ENCODE data around the gene PRRG1. TPM values are rescaled to one million over a fixed set of nuclear protein-coding genes. Genes with fewer than 3 reads are reported as not detected.
"Not testable (repeated sequence)": the region's sequence is repeated elsewhere in the genome, so short reads cannot be mapped to it uniquely, and the experiment has no call there.

The PRRG1 gene
- total RNA-seq, 4 donors from 2014 or later, result 10.9 to 21.8 (median 18.2) TPM

- no peak for TF ChIP-seq CTCF (IDR thresholded peaks at IDR 0.05)
- DNase-seq (ENCODE audit: low spot score) (no peak), ATAC-seq (ENCODE audit: low FRiP score) (no peak)
Measured at GRCh38 chrX:37437160-37437559, 88.0 kb downstream of the PRRG1 start.

DNA sequence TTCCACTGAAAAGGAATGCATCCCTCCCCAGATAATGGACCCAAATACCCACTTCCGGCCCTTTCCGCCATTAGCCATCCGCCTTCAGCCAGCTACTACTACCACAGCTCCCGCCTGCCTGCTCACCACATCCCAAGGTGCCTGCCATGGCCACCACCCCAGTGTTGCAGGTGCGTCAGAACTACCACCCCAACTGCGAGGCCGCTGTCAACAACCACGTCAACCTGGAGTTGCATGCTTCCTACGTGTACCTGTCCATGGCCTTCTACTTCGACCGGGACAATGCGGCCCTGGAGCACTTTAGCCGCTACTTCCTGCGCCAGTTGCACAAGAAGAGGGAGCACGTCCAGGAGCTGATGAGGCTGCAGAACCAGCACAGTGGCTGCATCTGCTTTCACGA, 92.2 kb downstream of the PRRG1 start:
- DNase-seq (ENCODE audit: low spot score) (no peak), ATAC-seq (ENCODE audit: low FRiP score) (no peak)
- TF ChIP-seq CTCF (IDR thresholded peaks at IDR 0.05), result no peak

DNA sequence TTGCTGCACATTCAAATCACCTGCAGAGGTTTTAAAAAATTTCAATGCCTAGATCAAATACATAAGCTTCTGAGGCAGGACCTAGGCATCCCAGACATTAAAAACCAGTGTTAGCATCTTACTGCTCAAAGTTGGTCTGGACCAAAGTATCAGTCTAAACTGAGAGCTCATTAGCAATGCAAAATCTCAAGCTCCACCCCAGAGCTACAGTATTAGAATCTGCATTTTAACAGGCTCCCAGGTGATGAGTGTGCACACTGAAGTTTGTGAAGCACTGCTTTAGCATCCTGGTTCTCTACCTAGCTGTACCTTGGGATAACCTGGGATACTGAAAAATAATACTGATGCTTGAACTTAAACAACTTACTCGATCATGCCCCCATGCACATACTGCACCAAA, 96.0 kb downstream of the PRRG1 start:
- DNase-seq (ENCODE audit: low spot score), result no peak
- no peak for ATAC-seq (ENCODE audit: low FRiP score)
- no peak for TF ChIP-seq CTCF (IDR thresholded peaks at IDR 0.05)

- TF ChIP-seq CTCF (IDR thresholded peaks at IDR 0.05), result no peak
- no peak for ATAC-seq (ENCODE audit: low FRiP score)
- no peak for DNase-seq (ENCODE audit: low spot score)
Measured at GRCh38 chrX:37453821-37454220, 104.7 kb downstream of the PRRG1 start.

DNA sequence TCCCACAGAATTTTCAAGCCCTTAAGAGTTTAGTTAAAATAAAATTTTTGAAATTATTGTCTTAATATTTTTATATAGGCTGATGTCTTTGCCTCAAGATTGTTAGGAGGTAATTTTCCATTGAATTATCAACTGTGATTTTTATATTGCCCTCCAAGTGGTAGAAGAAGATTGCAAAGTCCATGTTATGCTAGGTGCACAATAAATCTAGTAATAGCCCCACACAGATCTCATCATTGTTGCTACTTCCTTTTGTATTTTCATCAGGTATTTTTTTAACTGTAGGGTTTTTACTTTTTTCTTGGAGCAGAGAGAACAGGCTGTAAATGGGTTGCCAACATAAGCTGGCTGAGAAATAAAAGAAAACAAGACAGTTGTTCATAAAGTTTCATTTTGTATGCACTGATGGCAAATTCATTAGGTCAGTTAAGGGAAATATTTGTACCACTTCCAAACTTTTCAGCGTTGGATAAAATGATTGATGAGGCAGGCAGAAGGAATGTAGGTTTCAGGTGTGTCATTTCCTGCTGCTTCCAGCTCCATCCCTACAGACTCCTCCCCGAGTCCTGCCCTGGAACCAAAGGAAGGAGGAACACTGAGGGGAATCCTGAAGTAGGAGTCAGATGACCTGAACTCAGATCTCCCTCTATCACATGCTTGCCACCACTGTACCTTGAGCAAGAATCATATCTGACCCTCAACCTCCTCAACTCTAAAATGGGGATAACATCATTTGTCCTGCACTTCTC, 105.5 kb downstream of the PRRG1 start:
- TF ChIP-seq CTCF (IDR thresholded peaks at IDR 0.05), result no peak
- no peak for DNase-seq (ENCODE audit: low spot score)
- no peak for ATAC-seq (ENCODE audit: low FRiP score)

- TF ChIP-seq CTCF (IDR thresholded peaks at IDR 0.05), result no peak
- ATAC-seq (ENCODE audit: low FRiP score), result no peak
- no peak for DNase-seq (ENCODE audit: low spot score)
Measured at GRCh38 chrX:37455381-37455780, 106.2 kb downstream of the PRRG1 start.

- not testable (repeated sequence) for DNase-seq (ENCODE audit: low spot score); ATAC-seq (ENCODE audit: low FRiP score)
Measured at GRCh38 chrX:37460285-37460684, 111.1 kb downstream of the PRRG1 start.

All from omental fat pad (tissue), 4 donors.